ENCODE measurements around the gene SLC13A3.

The SLC13A3 gene

GRCh38 chr20:46636514-46636913 is 14.7 kb downstream of the SLC13A3 start:
- DNase-seq (ENCODE audit: low read depth in 2 of 2) = no peak

- no peak for DNase-seq (ENCODE audit: low read depth in 2 of 2)
Observed at GRCh38 chr20:46635514-46636136, 15.6 kb downstream of the SLC13A3 start.

- DNase-seq (ENCODE audit: low read depth in 2 of 2) = no peak
Observed at GRCh38 chr20:46634528-46634927, 16.7 kb downstream of the SLC13A3 start.

- no peak for DNase-seq (ENCODE audit: low read depth in 2 of 2)
Observed at GRCh38 chr20:46631874-46632446, 19.3 kb downstream of the SLC13A3 start.

- DNase-seq (ENCODE audit: low read depth in 2 of 2) = no peak
Observed at GRCh38 chr20:46631212-46631869, 19.9 kb downstream of the SLC13A3 start.

GRCh38 chr20:46630306-46630705 is 21.0 kb downstream of the SLC13A3 start:
- DNase-seq (ENCODE audit: low read depth in 2 of 2) = no peak

- no peak for DNase-seq (ENCODE audit: low read depth in 2 of 2)
Observed at GRCh38 chr20:46629341-46629740, 21.9 kb downstream of the SLC13A3 start.

GRCh38 chr20:46627234-46627633 is 24.0 kb downstream of the SLC13A3 start:
- DNase-seq (ENCODE audit: low read depth in 2 of 2) = no peak

- DNase-seq (ENCODE audit: low read depth in 2 of 2) = no peak
Observed at GRCh38 chr20:46626758-46627157, 24.5 kb downstream of the SLC13A3 start.

GRCh38 chr20:46625875-46626373 is 25.3 kb downstream of the SLC13A3 start:
- no peak for DNase-seq (ENCODE audit: low read depth in 2 of 2)

- DNase-seq (ENCODE audit: low read depth in 2 of 2) = no peak
Observed at GRCh38 chr20:46624946-46625345, 26.3 kb downstream of the SLC13A3 start.

- DNase-seq (ENCODE audit: low read depth in 2 of 2) = no peak
Observed at GRCh38 chr20:46622165-46622564, 29.1 kb downstream of the SLC13A3 start.

- peak; percentile 4 to 8 for DNase-seq (ENCODE audit: low read depth in 2 of 2)
Observed at GRCh38 chr20:46621492-46621891, 29.8 kb downstream of the SLC13A3 start.

- DNase-seq (ENCODE audit: low read depth in 2 of 2) = no peak
Observed at GRCh38 chr20:46619445-46619844, 31.8 kb downstream of the SLC13A3 start.

- no peak for DNase-seq (ENCODE audit: low read depth in 2 of 2)
Observed at GRCh38 chr20:46618316-46619100, 32.8 kb downstream of the SLC13A3 start.

- DNase-seq (ENCODE audit: low read depth in 2 of 2) = no peak
Observed at GRCh38 chr20:46614503-46614902, 36.8 kb downstream of the SLC13A3 start.

GRCh38 chr20:46610145-46610544 is 41.1 kb downstream of the SLC13A3 start:
- no peak for DNase-seq (ENCODE audit: low read depth in 2 of 2)

GRCh38 chr20:46609043-46609442 is 42.2 kb downstream of the SLC13A3 start:
- DNase-seq (ENCODE audit: low read depth in 2 of 2) = no peak

- DNase-seq (ENCODE audit: low read depth in 2 of 2) = no peak
Observed at GRCh38 chr20:46607849-46608497, 43.3 kb downstream of the SLC13A3 start.

GRCh38 chr20:46607191-46607848 is 43.9 kb downstream of the SLC13A3 start:
- DNase-seq (ENCODE audit: low read depth in 2 of 2) = no peak

- DNase-seq (ENCODE audit: low read depth in 2 of 2) = no peak
Observed at GRCh38 chr20:46606817-46607190, 44.5 kb downstream of the SLC13A3 start.

Data from fibroblast of skin of left biceps (primary cell).